Esophagus squamous epithelium (tissue), 5 donors: ENCODE data around the gene ITLN1. TPM values are rescaled to one million over a fixed set of nuclear protein-coding genes. Genes with fewer than 3 reads are reported as not detected.
"Not testable (repeated sequence)": the region's sequence is repeated elsewhere in the genome, so short reads cannot be mapped to it uniquely, and the experiment has no call there.

Experiments used
- DNase-seq: peaks from one replicate; lab custom pipeline; 2025; lab: John Stamatoyannopoulos, UW
- H3K27ac ChIP-seq, 4 donors: fragments of 200-600 bp; sonication (generic); one replicate each; pipeline ENCODE4 v1.5.1; 2016 to 2019; ENCODE audit warnings: mild to moderate bottlenecking in 1 of 4
- H3K27me3 ChIP-seq, 4 donors: fragments of 200-600 bp; sonication (generic); 1 replicate in 3 of 4; 2 replicates in 1 of 4; pipeline versions ENCODE4 v1.5.1 to v1.6.0; 2017 to 2021; ENCODE audit warnings: antibody characterized with exemption in 1 of 4
- H3K36me3 ChIP-seq, 3 donors: fragments of 200-600 bp; sonication (generic); one replicate each; pipeline ENCODE4 v1.5.1; 2016 to 2019
- H3K4me1 ChIP-seq, 3 donors: fragments of 200-600 bp; sonication (generic); one replicate each; pipeline ENCODE4 v1.5.1; 2017 to 2019
- H3K4me3 ChIP-seq, 4 donors: fragments of 200-600 bp; sonication (generic); 1 replicate in 3 of 4; 2 replicates in 1 of 4; pipeline ENCODE4 v1.5.1; 2016 to 2019; ENCODE audit warnings: mild to moderate bottlenecking in 2 of 4, moderate library complexity in 1 of 4
- H3K9me3 ChIP-seq, 3 donors: fragments of 200-600 bp; sonication (generic); one replicate each; pipeline ENCODE4 v1.5.1; 2016 to 2019
- CTCF ChIP-seq, 6 experiments: fragments of 450-650 bp in 4 of 6; fragments of 200-600 bp in 2 of 6; sonication (generic) in 2 of 6; IDR thresholded peaks; one replicate each; pipeline ENCODE4 v1.5.1; 2016 to 2019; ENCODE audit warnings: antibody characterized with exemption in 6 of 6, mild to moderate bottlenecking in 4 of 6, moderate library complexity in 4 of 6
- POLR2A ChIP-seq, 4 donors: fragments of 450-650 bp; IDR thresholded peaks; one replicate each; pipeline ENCODE4 v1.6.1; 2017; ENCODE audit warnings: antibody characterized with exemption in 4 of 4, mild to moderate bottlenecking in 4 of 4, moderate library complexity in 3 of 4
- WGBS, 2 donors: methylation state at CpG; one replicate each; pipeline ENCODE4 v1.1.5; 2018; 5-methylcytosine and 5-hydroxymethylcytosine counted together
- intact Hi-C: fragments of 100-400 bp; cut with DNase I; formaldehyde crosslinking; loops from one replicate; pipeline ENCODE4 v1.15.0; 2022
- total RNA-seq, 4 donors: library from RNA; depleted of rRNA; stranded (reverse); fragments of >200 nt; gene quantifications; one replicate each; pipeline ENCODE4 v1.1.0, GENCODE V29; 2016
- donor health status: DM: yes; HTN: yes; CAD: no.

Gene ITLN1
- total RNA-seq, 4 donors from 2014 or later, result not detected

GRCh38 chr1:160880216-160880615 lies 4.8 kb downstream of the ITLN1 start:
- TF ChIP-seq POLR2A (IDR thresholded peaks at IDR 0.05) (no peak), CTCF (IDR thresholded peaks at IDR 0.05) (no peak)
- no peak for DNase-seq
- Histone ChIP-seq H3K27me3 (no peaks in the 10 kb centered on the region), H3K9me3 (no peaks in the 10 kb centered on the region), H3K4me3 (no peak overlapping the region), H3K27ac (no peak overlapping the region), H3K4me1 (no peaks in the 10 kb centered on the region), H3K36me3 (no peaks in the 10 kb centered on the region)
- intact Hi-C loops, result no loop called here
- 71 to 75% methylated on average over 3 of the region's 3 CpGs for WGBS, 2 donors

GRCh38 chr1:160879056-160879455 lies 5.9 kb downstream of the ITLN1 start:
- DNase-seq, result no peak
- H3K27ac ChIP-seq, result no peak overlapping the region
- no peaks in the 10 kb centered on the region for H3K36me3 ChIP-seq
- no peaks in the 10 kb centered on the region for H3K27me3 ChIP-seq
- no peak overlapping the region for H3K4me3 ChIP-seq
- WGBS, 2 donors, result 53% methylated on average over 7 of the region's 8 CpGs; no CpG with 5 or more reads in 1 of the 2 donors
- TF ChIP-seq CTCF (IDR thresholded peaks at IDR 0.05), result no peak
- no peak for TF ChIP-seq POLR2A (IDR thresholded peaks at IDR 0.05)
- no peaks in the 10 kb centered on the region for H3K9me3 ChIP-seq
- intact Hi-C loops, result no loop called here
- H3K4me1 ChIP-seq, result no peaks in the 10 kb centered on the region

- no peaks in the 10 kb centered on the region for H3K36me3 ChIP-seq
- no peak for DNase-seq
- H3K9me3 ChIP-seq, result no peaks in the 10 kb centered on the region
- TF ChIP-seq POLR2A (IDR thresholded peaks at IDR 0.05) (no peak), CTCF (IDR thresholded peaks at IDR 0.05) (peak in 2 of 6 experiments; percentile 15 to 20)
- intact Hi-C loops, result no loop called here
- no peak overlapping the region for H3K27ac ChIP-seq
- no peaks in the 10 kb centered on the region for H3K27me3 ChIP-seq
- H3K4me3 ChIP-seq, result no peak overlapping the region
- no peaks in the 10 kb centered on the region for H3K4me1 ChIP-seq
These were observed 7.8 kb downstream of the ITLN1 start for GRCh38 chr1:160877221-160877620.

- Histone ChIP-seq H3K4me1 (no peaks in the 10 kb centered on the region), H3K9me3 (no peaks in the 10 kb centered on the region), H3K27me3 (no peaks in the 10 kb centered on the region), H3K4me3 (no peak overlapping the region), H3K27ac (no peak overlapping the region), H3K36me3 (no peaks in the 10 kb centered on the region)
- TF ChIP-seq POLR2A (IDR thresholded peaks at IDR 0.05) (no peak), CTCF (IDR thresholded peaks at IDR 0.05) (no peak)
- DNase-seq, result no peak
- WGBS, 2 donors, result 76 to 88% methylated on average over 5 of the region's 5 CpGs
- intact Hi-C loops, result no loop called here
These were observed 8.7 kb downstream of the ITLN1 start for GRCh38 chr1:160876311-160876710.

GRCh38 chr1:160875591-160875990 lies 9.4 kb downstream of the ITLN1 start:
- DNase-seq, H3K36me3 ChIP-seq, H3K4me1 ChIP-seq, H3K27me3 ChIP-seq, H3K27ac ChIP-seq, H3K4me3 ChIP-seq, H3K9me3 ChIP-seq, intact Hi-C loops: not testable (repeated sequence)
- WGBS, 2 donors, result 65 to 67% methylated on average over 4 of the region's 4 CpGs

- Histone ChIP-seq H3K27ac (no peak overlapping the region), H3K27me3 (no peaks in the 10 kb centered on the region), H3K4me1 (no peaks in the 10 kb centered on the region), H3K9me3 (no peaks in the 10 kb centered on the region), H3K4me3 (no peak overlapping the region), H3K36me3 (no peaks in the 10 kb centered on the region)
- 40 to 46% methylated on average over 3 of the region's 3 CpGs for WGBS, 2 donors
- intact Hi-C loops, result no loop called here
- no peak for TF ChIP-seq POLR2A (IDR thresholded peaks at IDR 0.05)
- no peak for TF ChIP-seq CTCF (IDR thresholded peaks at IDR 0.05)
- DNase-seq, result no peak
These were observed 10.0 kb downstream of the ITLN1 start for GRCh38 chr1:160874935-160875334.
